Spinal cord (tissue), 10 donors: ENCODE data around the gene CRYBG1. TPM values are rescaled to one million over a fixed set of nuclear protein-coding genes. Genes with fewer than 3 reads are reported as not detected.

Experiments used
- DNase-seq, 6 donors: peaks; one replicate each; pipeline versions ENCODE4 v3.0.0 to v3.0.0-alpha.2; 2013 to 2015; ENCODE audit warnings: low spot score in 6 of 6, low read depth in 4 of 6
- H3K27ac ChIP-seq: one replicate; pipeline ENCODE4 v1.5.1; 2013; ENCODE audit warnings: low read depth, low read length, control low read depth
- H3K27me3 ChIP-seq: one replicate; pipeline ENCODE4 v1.6.1; 2013; ENCODE audit warnings: low read length; ENCODE audit not compliant: control insufficient read depth, insufficient read depth
- H3K36me3 ChIP-seq: one replicate; pipeline ENCODE4 v1.6.1; 2013; ENCODE audit warnings: low read length; ENCODE audit not compliant: control insufficient read depth, insufficient read depth
- H3K4me1 ChIP-seq: one replicate; pipeline ENCODE4 v1.6.1; 2013; ENCODE audit warnings: low read length; ENCODE audit not compliant: control insufficient read depth, insufficient read depth
- H3K4me3 ChIP-seq: one replicate; pipeline ENCODE4 v1.5.1; 2013; ENCODE audit warnings: low read depth, low read length, control low read depth
- H3K9me3 ChIP-seq: one replicate; pipeline ENCODE4 v1.6.1; 2013; ENCODE audit warnings: low read length; ENCODE audit not compliant: control insufficient read depth, insufficient read depth
- WGBS: methylation state at CpG from one replicate; pipeline ENCODE4 v1.1.5; 2013; ENCODE audit warnings: missing lambda C conversion rate; ENCODE audit not compliant: insufficient coverage; 5-methylcytosine and 5-hydroxymethylcytosine counted together
- polyA plus RNA-seq, 2 donors: library from polyadenylated mRNA; unstranded; fragments of 120-200 nt; gene quantifications; one replicate each; pipeline ENCODE4 v1.2.1, GENCODE V29; 2013; ENCODE audit not compliant: insufficient read length in 2 of 2
- total RNA-seq, 2 donors: library from RNA; depleted of rRNA in 1 of 2; stranded (reverse); fragments of 120-200 nt in 1 of 2; fragments of >200 nt in 1 of 2; gene quantifications; one replicate each; pipeline versions ENCODE4 v1.2.3 to v1.2.4, GENCODE V29; 2013 to 2014
- donor health status: healthy.

The CRYBG1 gene
- total and polyA plus RNA-seq, 4 donors: 0.97 to 3.4 (median 2.0) TPM

DNA sequence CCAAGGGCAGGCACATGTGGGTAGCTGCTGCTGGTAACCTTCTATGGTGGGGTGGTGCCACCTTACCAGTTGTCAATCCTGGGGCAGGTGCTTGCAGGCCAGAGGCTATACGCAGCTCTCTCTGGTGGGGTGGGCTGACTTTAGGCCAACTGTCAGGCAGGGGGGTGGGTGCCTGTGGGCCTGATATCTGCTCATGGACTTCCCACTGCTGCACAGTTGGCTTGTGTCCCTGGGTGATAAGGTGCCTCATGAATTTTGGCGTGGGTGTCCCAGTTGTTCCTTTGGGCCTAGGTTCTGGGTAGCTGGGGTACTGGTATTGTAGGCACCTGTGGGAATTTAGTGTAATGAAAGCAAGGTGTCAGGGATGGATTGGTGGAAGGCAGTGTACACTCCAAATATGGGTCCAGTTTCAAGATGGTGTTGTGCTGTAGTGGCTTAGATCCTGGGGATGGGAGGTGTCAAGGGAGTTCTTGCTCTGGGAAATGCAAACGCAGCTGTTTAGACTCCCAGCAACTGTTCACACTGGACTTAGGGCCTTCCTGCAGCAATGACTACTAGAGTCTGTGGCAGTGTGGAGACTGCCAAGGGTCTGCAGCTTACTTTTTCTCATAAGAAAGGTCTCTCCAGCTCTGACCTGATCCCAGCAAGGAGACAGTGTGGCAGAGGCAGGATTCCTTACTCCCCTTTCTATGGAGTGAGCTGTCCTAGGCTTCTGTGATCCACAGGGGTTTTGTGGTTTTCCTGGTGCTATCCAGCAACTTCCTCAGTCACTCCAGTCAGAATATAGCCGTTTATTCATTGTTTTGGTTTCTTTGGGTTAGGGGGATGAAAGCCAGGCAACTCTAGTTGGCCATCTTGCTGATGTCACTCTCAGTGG is 128.2 kb downstream of the CRYBG1 start:
- Histone ChIP-seq H3K27me3 (no peaks in the 10 kb centered on the region), H3K9me3 (no peaks in the 10 kb centered on the region), H3K4me3 (no peak overlapping the region), H3K4me1 (no peaks in the 10 kb centered on the region), H3K36me3 (no peaks in the 10 kb centered on the region), H3K27ac (no peak overlapping the region)
- 81% methylated on average over 3 of the region's 4 CpGs for WGBS
- no peak for DNase-seq

DNA sequence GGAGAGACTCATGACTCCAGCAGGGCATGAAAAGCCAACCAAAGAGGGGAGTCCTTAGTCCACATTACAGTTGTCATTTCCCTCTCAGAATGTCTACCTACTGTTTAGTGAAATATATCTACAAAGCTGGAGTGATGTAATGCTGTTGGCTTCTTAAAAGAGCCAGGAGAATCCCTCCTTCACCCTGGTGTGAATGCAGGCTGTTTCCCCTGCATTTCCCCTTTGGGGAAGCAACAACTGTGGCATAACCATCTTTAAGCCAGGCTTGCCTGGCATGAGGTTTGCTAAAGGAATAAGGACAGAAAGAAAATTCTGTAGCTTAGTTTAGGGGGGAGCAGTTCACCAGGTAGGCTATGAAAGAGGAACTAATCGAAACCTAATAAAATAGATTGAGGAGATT is 129.5 kb downstream of the CRYBG1 start:
- Histone ChIP-seq H3K4me1 (no peaks in the 10 kb centered on the region), H3K27me3 (no peaks in the 10 kb centered on the region), H3K27ac (no peak overlapping the region), H3K4me3 (no peak overlapping the region), H3K36me3 (no peaks in the 10 kb centered on the region), H3K9me3 (no peaks in the 10 kb centered on the region)
- no peak for DNase-seq
- no CpG with 5 or more reads among the region's 1 CpG for whole genome bisulfite sequencing

GRCh38 chr6:106490436-106490835 is 129.9 kb downstream of the CRYBG1 start:
- no peaks in the 10 kb centered on the region for H3K9me3 ChIP-seq
- DNase-seq: no peak
- H3K36me3 ChIP-seq: no peaks in the 10 kb centered on the region
- no CpG with 5 or more reads among the region's 1 CpG for WGBS
- H3K27me3 ChIP-seq: no peaks in the 10 kb centered on the region
- no peak overlapping the region for H3K27ac ChIP-seq
- H3K4me3 ChIP-seq: no peak overlapping the region
- no peaks in the 10 kb centered on the region for H3K4me1 ChIP-seq

GRCh38 chr6:106490974-106491373 is 130.5 kb downstream of the CRYBG1 start:
- Histone ChIP-seq H3K27ac (no peak overlapping the region), H3K4me3 (no peak overlapping the region), H3K9me3 (no peaks in the 10 kb centered on the region), H3K36me3 (no peaks in the 10 kb centered on the region), H3K27me3 (no peaks in the 10 kb centered on the region), H3K4me1 (no peaks in the 10 kb centered on the region)
- 100% methylated on average over 1 of the region's 3 CpGs for WGBS
- no peak for DNase-seq

GRCh38 chr6:106495014-106495413 is 134.5 kb downstream of the CRYBG1 start:
- no peaks in the 10 kb centered on the region for H3K4me1 ChIP-seq
- no peaks in the 10 kb centered on the region for H3K9me3 ChIP-seq
- 30% methylated on average over 2 of the region's 3 CpGs for WGBS
- H3K27ac ChIP-seq: no peak overlapping the region
- no peaks in the 10 kb centered on the region for H3K27me3 ChIP-seq
- no peaks in the 10 kb centered on the region for H3K36me3 ChIP-seq
- H3K4me3 ChIP-seq: no peak overlapping the region
- no peak for DNase-seq

GRCh38 chr6:106496823-106497222 is 136.3 kb downstream of the CRYBG1 start:
- Histone ChIP-seq H3K36me3 (no peaks in the 10 kb centered on the region), H3K27ac (no peak overlapping the region), H3K4me3 (no peak overlapping the region), H3K4me1 (no peaks in the 10 kb centered on the region), H3K27me3 (no peaks in the 10 kb centered on the region), H3K9me3 (no peaks in the 10 kb centered on the region)
- 96% methylated on average over 4 of the region's 6 CpGs for WGBS
- DNase-seq: no peak

- Histone ChIP-seq H3K27ac (no peak overlapping the region), H3K4me1 (no peaks in the 10 kb centered on the region), H3K4me3 (no peak overlapping the region), H3K36me3 (no peaks in the 10 kb centered on the region), H3K27me3 (peaks cover 2% of the 10 kb centered on the region), H3K9me3 (no peaks in the 10 kb centered on the region)
- 82% methylated on average over 1 of the region's 3 CpGs for WGBS
- DNase-seq: no peak
Measured at GRCh38 chr6:106501960-106502371, 141.4 kb downstream of the CRYBG1 start.

DNA sequence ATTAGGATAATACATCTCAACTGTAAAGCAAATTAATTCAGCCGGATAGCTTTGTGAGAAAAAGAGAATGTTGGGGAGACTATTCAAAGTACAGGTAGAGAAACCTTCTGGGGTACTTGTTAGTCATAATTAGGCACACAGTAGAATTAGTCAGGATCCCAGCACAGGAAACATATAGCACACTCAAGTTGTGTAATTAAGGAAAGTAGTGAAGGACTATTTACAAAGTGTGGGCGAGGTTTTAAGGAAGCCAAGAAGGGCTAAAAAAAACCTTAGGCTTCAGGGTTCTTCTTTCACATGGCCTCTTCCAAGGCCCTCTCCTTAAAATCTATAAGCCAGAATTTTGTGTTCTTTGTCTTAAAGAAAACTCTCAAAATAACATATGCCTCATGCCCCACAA is 142.0 kb downstream of the CRYBG1 start:
- Histone ChIP-seq H3K36me3 (no peaks in the 10 kb centered on the region), H3K4me1 (no peaks in the 10 kb centered on the region), H3K27me3 (peaks cover 7% of the 10 kb centered on the region), H3K9me3 (no peaks in the 10 kb centered on the region), H3K27ac (no peak overlapping the region), H3K4me3 (no peak overlapping the region)
- no CpG with 5 or more reads among the region's 2 CpGs for WGBS
- DNase-seq: no peak

DNA sequence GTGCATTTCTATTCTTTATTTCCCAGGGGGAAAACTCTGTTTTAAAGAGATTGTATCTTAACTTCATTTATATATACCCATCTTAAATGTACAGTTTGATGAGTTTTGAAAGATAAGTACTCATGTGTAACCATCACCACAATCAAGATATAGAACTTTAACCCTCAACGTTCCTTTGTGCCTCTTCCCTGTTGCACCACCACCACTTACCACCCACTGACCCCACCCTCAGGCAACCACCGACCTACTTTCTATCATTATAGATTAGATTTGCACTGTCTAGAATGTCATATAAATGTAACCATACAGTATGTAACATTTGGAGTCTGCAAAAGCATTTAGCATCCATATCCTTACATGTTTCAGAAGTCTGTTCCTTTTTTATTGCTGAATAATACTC is 147.8 kb downstream of the CRYBG1 start:
- Histone ChIP-seq H3K4me1 (peaks cover 34% of the 10 kb centered on the region), H3K27me3 (peaks cover 63% of the 10 kb centered on the region), H3K4me3 (no peak overlapping the region), H3K36me3 (no peaks in the 10 kb centered on the region), H3K27ac (no peak overlapping the region), H3K9me3 (no peaks in the 10 kb centered on the region)
- no CpG with 5 or more reads among the region's 2 CpGs for WGBS
- DNase-seq: no peak

GRCh38 chr6:106508834-106509233 is 148.3 kb downstream of the CRYBG1 start:
- whole genome bisulfite sequencing: 33% methylated on average over 1 of the region's 3 CpGs
- no peak overlapping the region for H3K4me3 ChIP-seq
- peaks cover 69% of the 10 kb centered on the region for H3K27me3 ChIP-seq
- peaks cover 34% of the 10 kb centered on the region for H3K4me1 ChIP-seq
- no peaks in the 10 kb centered on the region for H3K9me3 ChIP-seq
- H3K36me3 ChIP-seq: no peaks in the 10 kb centered on the region
- DNase-seq: no peak
- H3K27ac ChIP-seq: no peak overlapping the region
